ENCODE measurements around the gene ZNF764.

The ZNF764 gene

GRCh38 chr16:30509081-30509765, 49.0 kb downstream of the ZNF764 start:
- no peaks in the 10 kb centered on the region for H4K20me1 ChIP-seq (ENCODE audit: insufficient read depth, low read length)
- H3K4me3 ChIP-seq (ENCODE audit: low read depth, low read length, poor library complexity, severe bottlenecking): no peak overlapping the region
- no peaks in the 10 kb centered on the region for H3K79me2 ChIP-seq (ENCODE audit: insufficient read depth, low read length)
- H3F3A ChIP-seq (ENCODE audit: insufficient read depth, low read length): no peaks in the 10 kb centered on the region
- TF ChIP-seq, protein P1, sequence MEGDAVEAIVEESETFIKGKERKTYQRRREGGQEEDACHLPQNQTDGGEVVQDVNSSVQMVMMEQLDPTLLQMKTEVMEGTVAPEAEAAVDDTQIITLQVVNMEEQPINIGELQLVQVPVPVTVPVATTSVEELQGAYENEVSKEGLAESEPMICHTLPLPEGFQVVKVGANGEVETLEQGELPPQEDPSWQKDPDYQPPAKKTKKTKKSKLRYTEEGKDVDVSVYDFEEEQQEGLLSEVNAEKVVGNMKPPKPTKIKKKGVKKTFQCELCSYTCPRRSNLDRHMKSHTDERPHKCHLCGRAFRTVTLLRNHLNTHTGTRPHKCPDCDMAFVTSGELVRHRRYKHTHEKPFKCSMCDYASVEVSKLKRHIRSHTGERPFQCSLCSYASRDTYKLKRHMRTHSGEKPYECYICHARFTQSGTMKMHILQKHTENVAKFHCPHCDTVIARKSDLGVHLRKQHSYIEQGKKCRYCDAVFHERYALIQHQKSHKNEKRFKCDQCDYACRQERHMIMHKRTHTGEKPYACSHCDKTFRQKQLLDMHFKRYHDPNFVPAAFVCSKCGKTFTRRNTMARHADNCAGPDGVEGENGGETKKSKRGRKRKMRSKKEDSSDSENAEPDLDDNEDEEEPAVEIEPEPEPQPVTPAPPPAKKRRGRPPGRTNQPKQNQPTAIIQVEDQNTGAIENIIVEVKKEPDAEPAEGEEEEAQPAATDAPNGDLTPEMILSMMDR (IDR thresholded peaks at IDR 0.05; ENCODE audit: low read length): no peak
- no peak for TF ChIP-seq EZH2 (IDR thresholded peaks at IDR 0.05; ENCODE audit: borderline replicate concordance, low read length)
- no peaks in the 10 kb centered on the region for H3K27me3 ChIP-seq (ENCODE audit: insufficient read depth, low read length)
- H3K4me1 ChIP-seq (ENCODE audit: insufficient read depth, low read length, severe bottlenecking): no peaks in the 10 kb centered on the region
- H2AFZ ChIP-seq (ENCODE audit: low read length): no peak overlapping the region
- no peak overlapping the region for H3K4me2 ChIP-seq (ENCODE audit: low read length)
- no peaks in the 10 kb centered on the region for H3K9me3 ChIP-seq (ENCODE audit: low read length)
- H3K36me3 ChIP-seq (ENCODE audit: insufficient read depth, low read length): peaks cover 84% of the 10 kb centered on the region
- H3K27ac ChIP-seq (ENCODE audit: low read depth, low read length, poor library complexity, severe bottlenecking): no peak overlapping the region
- H3K9ac ChIP-seq (ENCODE audit: low read length): no peak overlapping the region
- no peaks in the 10 kb centered on the region for H3K9me2 ChIP-seq (ENCODE audit: low read depth, low read length)

Measured in OCI-LY1 (cell line).